Stimulated activated CD8-positive, alpha-beta memory T cell treated with anti-CD3 and anti-CD28 coated beads, Interleukin-4, amount 100 ng/mL, for 4 hours (primary cell): ENCODE measurements around the gene CSNK1D.
"Not testable (repeated sequence)": the region's sequence is repeated elsewhere in the genome, so short reads cannot be mapped to it uniquely, and the experiment has no call there.

Experiments used
- DNase-seq, 2 donors: peaks; one replicate each; pipeline ENCODE4 v3.0.0-alpha.2; 2020; ENCODE audit warnings: low read depth in 2 of 2, low spot score in 1 of 2

The CSNK1D gene

DNA sequence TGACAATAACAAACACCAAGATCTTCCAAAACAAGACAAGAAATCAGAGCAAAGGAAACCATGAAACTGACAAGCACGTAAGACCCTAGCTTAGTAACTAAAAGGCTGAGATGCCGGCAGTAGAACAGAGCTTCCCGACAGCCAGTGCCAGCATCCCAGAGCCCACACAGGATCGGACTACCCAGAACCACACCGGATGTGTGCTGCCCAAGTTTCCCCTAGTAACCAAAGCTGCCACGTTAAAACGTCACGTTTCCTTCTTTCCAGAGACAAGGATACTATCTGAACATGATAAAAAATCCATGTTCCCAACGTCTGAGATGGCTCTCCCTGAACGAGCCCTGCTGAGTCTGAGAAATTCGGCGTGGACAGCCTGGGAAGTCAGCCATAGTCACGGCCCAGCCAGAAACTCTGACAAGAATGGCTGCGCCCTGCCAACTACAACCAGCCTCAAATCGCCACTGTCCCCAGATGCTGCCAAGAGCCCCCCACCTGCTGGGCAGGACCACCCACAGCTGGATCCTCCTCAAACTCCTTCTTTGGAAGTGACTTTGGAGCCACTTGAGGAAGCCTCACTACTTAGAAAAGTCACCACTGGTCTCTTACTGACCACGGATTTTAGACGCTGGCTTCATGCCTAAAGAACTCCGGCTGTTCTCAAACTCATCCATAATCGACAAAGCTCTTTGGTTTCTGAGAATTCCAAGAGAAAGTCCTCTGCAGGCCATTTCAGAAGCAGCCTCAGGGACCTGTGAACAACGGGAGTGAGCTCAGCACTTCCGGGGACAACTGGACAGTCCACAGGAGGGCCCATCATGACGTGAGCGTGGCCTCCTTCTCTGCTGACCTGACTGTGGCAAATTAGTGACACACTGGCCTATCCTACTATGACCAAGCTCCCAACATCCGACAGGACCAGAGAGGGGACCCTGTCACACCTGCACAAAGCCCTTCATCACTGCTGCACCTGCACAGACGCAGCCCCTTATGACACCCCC lies 77.5 kb downstream of the CSNK1D start:
- no peak for DNase-seq

DNA sequence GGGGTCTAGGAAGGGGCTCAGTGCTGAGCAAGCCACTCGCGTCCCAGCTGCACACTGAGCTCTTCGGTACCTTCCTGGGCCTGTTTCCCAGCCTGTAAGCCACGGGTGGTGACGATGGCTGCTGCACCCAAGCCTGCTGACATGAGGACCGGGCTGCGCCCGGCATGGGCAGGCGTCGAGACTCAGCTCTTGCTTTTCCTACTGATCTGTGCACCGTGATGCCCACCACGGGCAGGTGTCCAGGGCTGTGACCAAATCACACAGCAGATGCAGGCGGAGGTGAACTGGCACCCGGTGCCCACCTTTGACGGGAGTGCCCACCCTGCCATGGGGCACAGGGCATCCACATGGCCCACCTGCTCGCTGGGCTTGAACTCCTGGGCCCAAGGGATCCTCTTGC lies 78.7 kb downstream of the CSNK1D start:
- no peak for DNase-seq

DNA sequence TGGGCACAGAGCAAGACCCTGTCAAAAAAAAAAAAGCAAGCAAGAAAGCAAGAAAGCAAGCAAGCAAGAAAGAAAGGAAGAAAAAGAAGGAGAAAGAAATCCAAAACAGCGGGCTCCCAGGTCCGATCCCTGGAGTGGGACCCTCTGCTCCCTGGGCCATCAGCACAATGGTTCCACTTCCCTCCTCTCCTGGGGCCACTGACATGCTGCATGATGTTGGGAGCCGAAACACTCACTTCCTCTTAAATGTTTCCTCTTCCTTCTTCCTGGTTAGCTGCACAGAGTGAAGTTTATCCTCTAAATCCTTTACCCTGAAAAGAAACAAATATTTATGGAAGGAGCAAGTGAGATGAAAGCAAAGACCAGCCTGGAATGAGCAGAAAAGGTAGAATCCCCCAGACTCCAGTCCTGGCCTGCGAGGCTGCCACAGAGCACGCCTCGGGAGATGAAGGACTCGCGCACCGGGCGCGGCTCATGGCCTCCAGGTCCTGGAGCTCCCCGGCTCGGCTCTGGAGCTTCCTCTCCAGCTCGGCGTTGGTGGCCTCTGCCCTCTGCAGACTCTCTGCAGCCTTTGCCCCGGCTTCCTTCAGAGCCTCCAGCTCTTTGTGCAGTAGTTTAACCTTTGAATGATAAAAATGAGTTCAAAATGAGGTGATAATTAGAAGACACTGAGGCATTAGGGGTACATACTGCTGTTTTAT lies 79.8 kb downstream of the CSNK1D start:
- DNase-seq = no peak

GRCh38 chr17:82193050-82193449 lies 80.5 kb downstream of the CSNK1D start:
- DNase-seq = not testable (repeated sequence)
